Vagina (tissue), 2 donors: Measurements from ENCODE around the gene RHNO1. TPM values are rescaled to one million over a fixed set of nuclear protein-coding genes. Genes with fewer than 3 reads are reported as not detected.
"Not testable (repeated sequence)": the region's sequence is repeated elsewhere in the genome, so short reads cannot be mapped to it uniquely, and the experiment has no call there.

Experiments used
- DNase-seq, 2 donors: peaks; one replicate each; pipeline ENCODE4 v3.0.0-alpha.2; 2017; ENCODE audit errors: extremely low spot score in 2 of 2
- H3K27ac ChIP-seq: fragments of 200-600 bp; sonication (generic); one replicate; pipeline ENCODE4 v1.5.1; 2019
- H3K27me3 ChIP-seq: fragments of 200-600 bp; sonication (generic); one replicate; pipeline ENCODE4 v1.5.1; 2019
- H3K36me3 ChIP-seq, 2 donors: fragments of 200-600 bp; sonication (generic); one replicate each; pipeline ENCODE4 v1.5.1; 2017 to 2019
- H3K4me1 ChIP-seq: fragments of 200-600 bp; sonication (generic); one replicate; pipeline ENCODE4 v1.5.1; 2019
- H3K4me3 ChIP-seq, 2 donors: fragments of 200-600 bp; sonication (generic); 1 replicate in 1 of 2; 2 replicates in 1 of 2; pipeline ENCODE4 v1.5.1; 2016 to 2019
- H3K9me3 ChIP-seq: fragments of 200-600 bp; sonication (generic); one replicate; pipeline ENCODE4 v1.5.1; 2019
- POLR2A ChIP-seq, 2 donors: fragments of 450-650 bp; IDR thresholded peaks; one replicate each; pipeline ENCODE4 v1.6.1; 2017; ENCODE audit warnings: antibody characterized with exemption in 2 of 2, mild to moderate bottlenecking in 2 of 2, moderate library complexity in 2 of 2
- POLR2AphosphoS5 ChIP-seq, 2 donors: sonication (generic); formaldehyde crosslinking; IDR thresholded peaks; one replicate each; pipeline ENCODE4 v1.9.0; 2017; ENCODE audit warnings: antibody characterized with exemption in 2 of 2, mild to moderate bottlenecking in 2 of 2, low read depth in 1 of 2; ENCODE audit not compliant: insufficient read depth in 1 of 2
- intact Hi-C: fragments of 100-400 bp; cut with DNase I; formaldehyde crosslinking; loops from one replicate; pipeline ENCODE4 v1.15.1; 2023
- total RNA-seq: library from RNA; depleted of rRNA; stranded (reverse); fragments of >200 nt; gene quantifications from one replicate; pipeline ENCODE4 v1.2.3, GENCODE V29; 2016
- TF ChIP-seq, protein P1 (sequence below), 3 experiments: fragments of 450-650 bp in 2 of 3; fragments of 200-600 bp in 1 of 3; sonication (generic) in 1 of 3; IDR thresholded peaks; one replicate each; pipeline ENCODE4 v1.5.1; 2017 to 2019; ENCODE audit warnings: antibody characterized with exemption in 3 of 3, mild to moderate bottlenecking in 2 of 3, moderate library complexity in 2 of 3

Gene RHNO1
- total RNA-seq, 1 donor from 2014 or later = 13.8 TPM

- Histone ChIP-seq H3K9me3 (no peaks in the 10 kb centered on the region), H3K4me3 (no peak overlapping the region), H3K4me1 (no peaks in the 10 kb centered on the region), H3K27me3 (no peaks in the 10 kb centered on the region), H3K27ac (no peak overlapping the region), H3K36me3 (no peaks in the 10 kb centered on the region)
- TF ChIP-seq, protein P1, sequence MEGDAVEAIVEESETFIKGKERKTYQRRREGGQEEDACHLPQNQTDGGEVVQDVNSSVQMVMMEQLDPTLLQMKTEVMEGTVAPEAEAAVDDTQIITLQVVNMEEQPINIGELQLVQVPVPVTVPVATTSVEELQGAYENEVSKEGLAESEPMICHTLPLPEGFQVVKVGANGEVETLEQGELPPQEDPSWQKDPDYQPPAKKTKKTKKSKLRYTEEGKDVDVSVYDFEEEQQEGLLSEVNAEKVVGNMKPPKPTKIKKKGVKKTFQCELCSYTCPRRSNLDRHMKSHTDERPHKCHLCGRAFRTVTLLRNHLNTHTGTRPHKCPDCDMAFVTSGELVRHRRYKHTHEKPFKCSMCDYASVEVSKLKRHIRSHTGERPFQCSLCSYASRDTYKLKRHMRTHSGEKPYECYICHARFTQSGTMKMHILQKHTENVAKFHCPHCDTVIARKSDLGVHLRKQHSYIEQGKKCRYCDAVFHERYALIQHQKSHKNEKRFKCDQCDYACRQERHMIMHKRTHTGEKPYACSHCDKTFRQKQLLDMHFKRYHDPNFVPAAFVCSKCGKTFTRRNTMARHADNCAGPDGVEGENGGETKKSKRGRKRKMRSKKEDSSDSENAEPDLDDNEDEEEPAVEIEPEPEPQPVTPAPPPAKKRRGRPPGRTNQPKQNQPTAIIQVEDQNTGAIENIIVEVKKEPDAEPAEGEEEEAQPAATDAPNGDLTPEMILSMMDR (IDR thresholded peaks at IDR 0.05) = no peak
- no peak for TF ChIP-seq POLR2AphosphoS5 (IDR thresholded peaks at IDR 0.05; ENCODE audit: insufficient read depth in 1 of 2, low read depth in 1 of 2)
- no peak for TF ChIP-seq POLR2A (IDR thresholded peaks at IDR 0.05)
- DNase-seq = no peak
- intact Hi-C loops = no loop called here
These were observed 19.4 kb upstream of the RHNO1 start for GRCh38 chr12:2857576-2857975.

GRCh38 chr12:2858334-2858733 lies 18.7 kb upstream of the RHNO1 start:
- H3K27me3 ChIP-seq = no peaks in the 10 kb centered on the region
- no peak overlapping the region for H3K27ac ChIP-seq
- TF ChIP-seq, protein P1 (IDR thresholded peaks at IDR 0.05) = no peak
- no peak for TF ChIP-seq POLR2AphosphoS5 (IDR thresholded peaks at IDR 0.05; ENCODE audit: insufficient read depth in 1 of 2, low read depth in 1 of 2)
- no peak for TF ChIP-seq POLR2A (IDR thresholded peaks at IDR 0.05)
- no peaks in the 10 kb centered on the region for H3K4me1 ChIP-seq
- no peaks in the 10 kb centered on the region for H3K36me3 ChIP-seq
- H3K4me3 ChIP-seq = no peak overlapping the region
- DNase-seq = no peak
- intact Hi-C loops = no loop called here
- no peaks in the 10 kb centered on the region for H3K9me3 ChIP-seq

DNA sequence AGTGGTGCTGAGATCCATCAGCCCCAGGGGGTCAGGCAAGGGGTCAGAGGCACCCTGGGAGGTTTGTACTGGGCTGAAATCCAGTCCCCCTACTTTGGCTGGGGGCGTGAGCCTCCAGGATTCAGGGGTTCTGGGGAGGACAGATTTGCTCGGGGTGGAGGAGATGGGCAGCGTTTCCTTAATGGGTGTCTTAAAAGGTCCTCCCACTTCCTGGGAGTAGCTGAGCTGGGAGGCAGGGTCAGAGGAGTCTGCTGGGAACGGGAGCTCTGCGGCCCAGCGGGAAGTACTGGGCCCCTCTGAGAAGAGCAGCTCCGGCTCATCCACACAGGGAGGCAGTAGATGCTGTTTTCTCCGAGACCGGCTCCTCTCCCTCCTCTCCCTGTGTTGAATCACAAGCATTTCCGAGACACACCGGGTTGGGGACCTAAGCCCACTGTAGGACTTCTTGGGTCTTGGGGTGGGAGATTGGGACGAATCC lies 18.0 kb upstream of the RHNO1 start:
- no peaks in the 10 kb centered on the region for H3K4me1 ChIP-seq
- no peaks in the 10 kb centered on the region for H3K36me3 ChIP-seq
- no peaks in the 10 kb centered on the region for H3K27me3 ChIP-seq
- TF ChIP-seq, protein P1 (IDR thresholded peaks at IDR 0.05) = no peak
- TF ChIP-seq POLR2A (IDR thresholded peaks at IDR 0.05) (no peak), POLR2AphosphoS5 (IDR thresholded peaks at IDR 0.05; ENCODE audit: insufficient read depth in 1 of 2, low read depth in 1 of 2) (peak in 1 of 2 donors; percentile 25)
- H3K9me3 ChIP-seq = no peaks in the 10 kb centered on the region
- peak overlapping the region; percentile 61 for H3K27ac ChIP-seq
- no peak for DNase-seq
- no peak overlapping the region for H3K4me3 ChIP-seq
- intact Hi-C loops = no loop called here

DNA sequence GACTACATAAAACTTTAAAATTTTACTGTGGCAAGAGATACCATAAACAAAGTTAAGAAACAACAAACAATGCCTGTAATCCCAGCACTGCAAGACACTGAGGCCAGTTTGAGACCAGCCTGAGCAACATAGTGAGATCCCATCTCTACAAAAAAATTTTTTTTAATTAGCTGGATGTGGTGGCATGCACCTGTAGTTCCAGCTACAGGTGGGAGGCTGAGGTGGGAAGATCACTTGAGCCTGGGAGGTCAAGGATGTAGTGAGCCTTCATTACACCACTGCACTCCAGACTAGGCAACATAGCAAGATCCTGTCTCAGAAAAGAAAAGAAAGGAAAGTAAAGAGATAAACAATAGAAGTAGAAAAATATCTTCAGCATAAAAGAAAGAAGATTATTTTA lies 16.9 kb upstream of the RHNO1 start:
- Histone ChIP-seq H3K4me1 (no peaks in the 10 kb centered on the region), H3K9me3 (no peaks in the 10 kb centered on the region), H3K4me3 (no peak overlapping the region), H3K27ac (no peak overlapping the region), H3K27me3 (no peaks in the 10 kb centered on the region), H3K36me3 (no peaks in the 10 kb centered on the region)
- TF ChIP-seq, protein P1 (IDR thresholded peaks at IDR 0.05) = no peak
- TF ChIP-seq POLR2AphosphoS5 (IDR thresholded peaks at IDR 0.05; ENCODE audit: insufficient read depth in 1 of 2, low read depth in 1 of 2) (no peak), POLR2A (IDR thresholded peaks at IDR 0.05) (no peak)
- intact Hi-C loops = no loop called here
- DNase-seq = no peak

DNA sequence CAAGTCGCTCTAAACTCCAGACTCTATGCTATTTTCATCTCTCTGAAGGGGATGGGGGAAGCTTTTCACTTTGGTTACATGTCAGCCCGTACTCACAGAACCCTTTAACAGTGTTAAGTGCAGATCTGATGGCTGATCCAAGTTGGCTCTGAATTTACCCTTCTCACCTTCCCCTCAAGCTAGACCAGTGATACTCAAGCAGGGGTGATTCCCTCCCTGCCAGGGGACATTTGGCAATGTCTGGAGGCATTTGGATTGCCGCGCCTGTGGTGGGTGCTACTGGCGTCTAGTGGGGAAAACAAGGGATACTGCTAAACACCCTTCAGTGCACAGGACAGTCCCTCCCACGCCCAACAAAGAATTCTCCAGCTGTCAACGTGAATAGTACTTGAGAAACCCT lies 14.1 kb upstream of the RHNO1 start:
- no peak overlapping the region for H3K4me3 ChIP-seq
- TF ChIP-seq, protein P1 (IDR thresholded peaks at IDR 0.05) = no peak
- no peak for TF ChIP-seq POLR2AphosphoS5 (IDR thresholded peaks at IDR 0.05; ENCODE audit: insufficient read depth in 1 of 2, low read depth in 1 of 2)
- TF ChIP-seq POLR2A (IDR thresholded peaks at IDR 0.05) = no peak
- no peaks in the 10 kb centered on the region for H3K4me1 ChIP-seq
- no peak overlapping the region for H3K27ac ChIP-seq
- no peaks in the 10 kb centered on the region for H3K27me3 ChIP-seq
- no peaks in the 10 kb centered on the region for H3K9me3 ChIP-seq
- intact Hi-C loops = no loop called here
- H3K36me3 ChIP-seq = no peaks in the 10 kb centered on the region
- DNase-seq = no peak

GRCh38 chr12:2863402-2863801 lies 13.6 kb upstream of the RHNO1 start:
- H3K27me3 ChIP-seq, H3K36me3 ChIP-seq, intact Hi-C loops: not testable (repeated sequence)

More at GRCh38 chr12:2863402-2863801, 13.6 kb upstream of the RHNO1 start:
- not testable (repeated sequence) for H3K4me3 ChIP-seq, H3K9me3 ChIP-seq, H3K27ac ChIP-seq, DNase-seq, H3K4me1 ChIP-seq
